HG02943 (cell line): ENCODE results near the gene TBC1D3L.
"Not testable (repeated sequence)": the region's sequence is repeated elsewhere in the genome, so short reads cannot be mapped to it uniquely, and the experiment has no call there.

Experiments used
- ATAC-seq: cut with Tn5 transposase; IDR thresholded peaks from one replicate; pipeline ENCODE4 v1.9.1; 2021; ENCODE audit warnings: mild to moderate bottlenecking, low read depth, moderate library complexity; ENCODE audit not compliant: unreplicated experiment

Gene TBC1D3L

GRCh38 chr17:37988960-37989359, at the start of gene TBC1D3L:
TBC1D3L (minus strand) TSS chr17:37989060; CDS start chr17:37987520, 1,540 bp downstream.
- not testable (repeated sequence) for ATAC-seq

DNA sequence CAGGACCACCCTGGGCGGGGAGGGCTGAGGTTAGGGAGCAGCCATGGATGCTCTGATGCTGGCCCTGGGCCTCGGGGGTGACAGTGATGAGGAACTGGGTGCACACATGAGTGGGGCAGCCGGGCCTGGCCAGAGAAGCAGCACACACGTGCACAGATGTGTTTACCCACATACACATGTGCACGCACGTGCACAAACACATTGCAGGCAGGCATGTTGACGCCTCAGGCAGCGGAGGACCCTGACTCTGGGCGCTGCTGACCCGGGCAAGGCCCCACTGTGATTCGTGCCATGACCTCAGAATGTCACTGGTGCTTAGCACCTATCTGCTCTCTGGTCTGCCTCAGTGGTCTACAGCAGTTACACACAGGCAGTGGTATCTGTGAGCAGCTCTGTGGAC, 14.8 kb upstream of the TBC1D3L start, which contains the start of gene TBC1D3D:
TBC1D3D (plus strand) TSS at position 301 of the 400 bp plus-strand sequence. CDS start 1,585 bp downstream, outside the sequence.
- not testable (repeated sequence) for ATAC-seq
